Right lobe of liver (tissue), 6 donors: ENCODE measurements around the gene SLC22A23. TPM values are rescaled to one million over a fixed set of nuclear protein-coding genes. Genes with fewer than 3 reads are reported as not detected.

Experiments used
- ATAC-seq, 4 donors: fragments of 200-7000 bp; cut with Tn5 transposase; one replicate each; pipeline ENCODE4 v1.9.1; 2020; ENCODE audit warnings: mild to moderate bottlenecking in 4 of 4, moderate library complexity in 4 of 4
- DNase-seq, 3 donors: peaks; one replicate each; pipeline ENCODE4 v3.0.0-alpha.2; 2020
- H3K27ac ChIP-seq, 3 donors: fragments of 200-600 bp; one replicate each; pipeline ENCODE4 v1.8.0; 2022
- H3K27me3 ChIP-seq, 2 donors: fragments of 200-600 bp; one replicate each; pipeline ENCODE4 v1.8.0; 2022
- H3K36me3 ChIP-seq, 4 donors: fragments of 200-600 bp; sonication (generic) in 1 of 4; one replicate each; pipeline versions ENCODE4 v1.5.1 to v1.8.0; 2017 to 2022; ENCODE audit warnings: control low read depth in 1 of 4
- H3K4me1 ChIP-seq, 4 donors: fragments of 200-600 bp; sonication (generic) in 1 of 4; one replicate each; pipeline versions ENCODE4 v1.5.1 to v1.8.0; 2017 to 2022; ENCODE audit warnings: control low read depth in 1 of 4
- H3K4me3 ChIP-seq, 3 donors: fragments of 200-600 bp; one replicate each; pipeline ENCODE4 v1.8.0; 2022
- H3K9me3 ChIP-seq, 4 donors: fragments of 200-600 bp; sonication (generic) in 1 of 4; one replicate each; pipeline versions ENCODE4 v1.5.1 to v1.8.0; 2017 to 2022; ENCODE audit warnings: control low read depth in 1 of 4
- POLR2A ChIP-seq: fragments of 450-650 bp; IDR thresholded peaks from one replicate; pipeline ENCODE4 v1.6.1; 2017; ENCODE audit warnings: antibody characterized with exemption, mild to moderate bottlenecking
- WGBS: methylation state at CpG from one replicate; pipeline ENCODE4 v1.1.6; 2018; ENCODE audit warnings: low coverage, low lambda C conversion rate; ENCODE audit not compliant: insufficient coverage; ENCODE audit errors: missing lambda C conversion rate; 5-methylcytosine and 5-hydroxymethylcytosine counted together
- intact Hi-C, 2 donors: fragments of 100-400 bp; cut with DNase I; formaldehyde crosslinking; loops; one replicate each; pipeline versions ENCODE4 v1.11.2 to v1.14.1; 2022
- total RNA-seq, 6 experiments: library from RNA; depleted of rRNA in 2 of 6; stranded (reverse); fragments of >200 nt in 2 of 6; fragmentation: NEBNext Ultra II Directional in 3 of 6; extraction: Animal tissue kit (Norgen Biotek cat#: 25700) in 3 of 6; gene quantifications; one replicate each; pipeline versions ENCODE4 v1.1.0 to v1.2.4, GENCODE V29; 2016 to 2023
- TF ChIP-seq, protein P1 (sequence below), 4 donors: fragments of 200-600 bp in 3 of 4; fragments of 450-650 bp in 1 of 4; IDR thresholded peaks; one replicate each; pipeline versions ENCODE4 v1.5.1 to v1.8.0; 2016 to 2022; ENCODE audit warnings: antibody characterized with exemption in 4 of 4, mild to moderate bottlenecking in 2 of 4
- donor health status: DM: no; HTN: yes; CAD: no.
- donor health status: DM: no; HTN: no; CAD: no.
- donor health status: DM: no; HTN: no; CAD: no.
- donor health status: DM: no; HTN: yes; CAD: no.
- donor health status: DM: no; HTN: yes; CAD: no.

SLC22A23 gene
- total RNA-seq, 6 experiments from 2014 or later, result 11.7 to 27.6 (median 16.3) TPM

- ATAC-seq (no peak), DNase-seq (peak in 1 of 3 donors; percentile 20)
- H3K4me1 ChIP-seq, result peaks cover 0 to 12% (median 4%) of the 10 kb centered on the region in 4 donors
- TF ChIP-seq POLR2A, result no peak
- H3K27ac ChIP-seq, result no peak overlapping the region
- intact Hi-C loops, result no loop called here
- no peaks in the 10 kb centered on the region for H3K27me3 ChIP-seq
- H3K9me3 ChIP-seq, result no peaks in the 10 kb centered on the region
- 69% methylated on average over 5 of the region's 8 CpGs for whole genome bisulfite sequencing
- no peak overlapping the region for H3K4me3 ChIP-seq
- H3K36me3 ChIP-seq, result peaks cover 0 to 4% (median 0%) of the 10 kb centered on the region in 4 donors
Observed at GRCh38 chr6:3294396-3294795, 162.5 kb downstream of the SLC22A23 start.

DNA sequence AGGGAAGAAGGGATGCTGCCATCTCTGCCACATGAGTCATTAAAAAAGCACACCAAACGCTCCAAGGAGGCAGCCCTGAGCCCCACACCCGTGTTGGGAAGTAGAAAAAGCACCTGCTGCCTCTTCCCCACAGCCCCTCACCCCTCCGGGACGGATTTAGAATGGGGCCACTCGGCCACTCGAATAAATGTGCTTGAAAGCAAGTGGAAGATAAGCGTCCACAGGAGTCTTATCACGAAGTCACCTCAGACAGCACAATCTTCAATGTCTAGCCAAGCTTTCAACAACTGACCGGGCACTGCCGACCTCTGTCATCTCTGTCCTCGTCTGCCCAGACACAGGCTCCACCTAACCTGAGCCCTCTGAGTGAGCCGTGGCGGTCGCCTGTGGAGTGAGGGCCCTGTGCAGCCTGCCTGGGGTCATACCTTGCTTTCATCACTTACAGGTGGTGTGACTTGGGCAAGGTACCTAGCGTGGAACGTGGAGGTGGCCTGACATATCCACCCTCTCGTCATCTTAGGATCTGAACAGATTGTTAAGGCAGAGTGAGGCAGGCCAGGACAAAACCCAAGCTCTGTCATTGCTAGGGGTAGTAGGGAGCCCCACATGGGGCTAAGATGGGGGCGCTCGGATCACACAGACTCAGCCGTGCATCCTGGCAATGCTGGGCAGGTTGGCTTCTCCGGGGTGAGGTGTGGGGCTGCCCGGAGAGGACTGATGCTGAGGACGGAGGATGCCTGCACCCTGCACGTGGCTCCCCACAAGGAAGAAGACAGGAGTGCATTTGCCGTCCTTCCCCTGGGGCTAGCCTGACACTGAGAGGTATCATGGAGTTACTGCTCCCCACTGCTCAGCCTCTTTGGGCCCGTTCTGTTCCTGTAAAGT, 163.3 kb downstream of the SLC22A23 start:
- H3K4me3 ChIP-seq, result no peak overlapping the region
- TF ChIP-seq, protein P1, sequence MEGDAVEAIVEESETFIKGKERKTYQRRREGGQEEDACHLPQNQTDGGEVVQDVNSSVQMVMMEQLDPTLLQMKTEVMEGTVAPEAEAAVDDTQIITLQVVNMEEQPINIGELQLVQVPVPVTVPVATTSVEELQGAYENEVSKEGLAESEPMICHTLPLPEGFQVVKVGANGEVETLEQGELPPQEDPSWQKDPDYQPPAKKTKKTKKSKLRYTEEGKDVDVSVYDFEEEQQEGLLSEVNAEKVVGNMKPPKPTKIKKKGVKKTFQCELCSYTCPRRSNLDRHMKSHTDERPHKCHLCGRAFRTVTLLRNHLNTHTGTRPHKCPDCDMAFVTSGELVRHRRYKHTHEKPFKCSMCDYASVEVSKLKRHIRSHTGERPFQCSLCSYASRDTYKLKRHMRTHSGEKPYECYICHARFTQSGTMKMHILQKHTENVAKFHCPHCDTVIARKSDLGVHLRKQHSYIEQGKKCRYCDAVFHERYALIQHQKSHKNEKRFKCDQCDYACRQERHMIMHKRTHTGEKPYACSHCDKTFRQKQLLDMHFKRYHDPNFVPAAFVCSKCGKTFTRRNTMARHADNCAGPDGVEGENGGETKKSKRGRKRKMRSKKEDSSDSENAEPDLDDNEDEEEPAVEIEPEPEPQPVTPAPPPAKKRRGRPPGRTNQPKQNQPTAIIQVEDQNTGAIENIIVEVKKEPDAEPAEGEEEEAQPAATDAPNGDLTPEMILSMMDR (IDR thresholded peaks at IDR 0.05), result no peak
- no peak for TF ChIP-seq POLR2A
- no peak for ATAC-seq
- H3K9me3 ChIP-seq, result no peaks in the 10 kb centered on the region
- no peaks in the 10 kb centered on the region for H3K27me3 ChIP-seq
- peaks cover 0 to 12% (median 4%) of the 10 kb centered on the region in 4 donors for H3K4me1 ChIP-seq
- H3K36me3 ChIP-seq, result peaks cover 0 to 4% (median 0%) of the 10 kb centered on the region in 4 donors
- WGBS, result 72% methylated on average over 5 of the region's 26 CpGs
- intact Hi-C loops, result no loop called here
- peak in 1 of 3 donors; percentile 40 for DNase-seq
- no peak overlapping the region for H3K27ac ChIP-seq

DNA sequence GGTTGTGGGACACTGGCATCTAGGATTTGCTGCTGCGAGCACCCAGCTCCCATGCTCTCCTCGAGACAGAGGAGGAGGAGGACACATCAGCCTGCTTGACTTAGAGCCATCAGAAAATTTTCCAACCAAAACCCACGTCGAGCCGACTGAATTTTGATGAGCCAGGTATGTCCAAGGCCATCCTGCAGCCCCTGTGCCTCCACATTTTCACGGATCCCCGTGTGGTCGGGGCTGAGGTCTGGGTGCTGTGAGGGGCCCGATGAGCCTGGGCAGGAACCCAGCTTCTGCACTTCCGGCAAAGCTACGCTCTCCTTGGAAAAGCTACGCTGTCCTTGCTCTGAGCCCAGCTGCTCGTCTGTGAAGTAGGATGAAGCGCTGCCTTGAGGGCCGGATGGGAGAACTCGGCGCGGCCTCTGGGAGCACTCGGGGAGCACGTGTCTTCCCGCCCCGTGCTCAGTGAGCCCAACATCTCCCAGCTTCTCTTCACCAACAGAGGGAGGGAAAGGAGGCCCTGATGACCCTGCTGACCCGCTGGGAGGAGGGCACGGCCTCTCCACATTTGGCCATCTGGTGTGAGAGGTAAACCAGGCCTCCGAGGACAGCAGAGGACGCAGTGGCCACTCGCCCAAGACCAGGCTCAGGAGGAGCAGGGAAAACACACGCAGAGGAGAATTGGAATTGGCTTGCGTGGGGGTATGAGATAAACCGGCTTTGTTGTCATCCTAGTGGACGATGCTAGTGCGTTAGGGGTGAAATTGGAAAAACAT, 164.2 kb downstream of the SLC22A23 start:
- peak in 1 of 3 donors; percentile 34 for DNase-seq
- intact Hi-C loops, result no loop called here
- WGBS, result 87% methylated on average over 11 of the region's 32 CpGs
- Histone ChIP-seq H3K36me3 (peaks cover 0 to 4% (median 0%) of the 10 kb centered on the region in 4 donors), H3K4me1 (peaks cover 0 to 12% (median 4%) of the 10 kb centered on the region in 4 donors), H3K27me3 (no peaks in the 10 kb centered on the region), H3K27ac (no peak overlapping the region), H3K9me3 (no peaks in the 10 kb centered on the region), H3K4me3 (no peak overlapping the region)
- no peak for ATAC-seq
- TF ChIP-seq, protein P1 (IDR thresholded peaks at IDR 0.05), result no peak
- no peak for TF ChIP-seq POLR2A

- peaks cover 0 to 8% (median 0%) of the 10 kb centered on the region in 4 donors for H3K36me3 ChIP-seq
- H3K9me3 ChIP-seq, result no peaks in the 10 kb centered on the region
- DNase-seq, result peak in 1 of 3 donors; percentile 30
- intact Hi-C loops, result no loop called here
- 82% methylated on average over 7 of the region's 7 CpGs for WGBS
- H3K27ac ChIP-seq, result no peak overlapping the region
- no peaks in the 10 kb centered on the region for H3K27me3 ChIP-seq
- H3K4me1 ChIP-seq, result peaks cover 0 to 12% (median 4%) of the 10 kb centered on the region in 4 donors
- no peak overlapping the region for H3K4me3 ChIP-seq
- peak in 3 of 4 donors; percentile 8 to 52 (median 50) for ATAC-seq
- TF ChIP-seq POLR2A, result no peak
- TF ChIP-seq, protein P1 (IDR thresholded peaks at IDR 0.05), result no peak
Observed at GRCh38 chr6:3291987-3292386, 164.9 kb downstream of the SLC22A23 start.
